ENCODE data around the gene ANO8.

The ANO8 gene

DNA sequence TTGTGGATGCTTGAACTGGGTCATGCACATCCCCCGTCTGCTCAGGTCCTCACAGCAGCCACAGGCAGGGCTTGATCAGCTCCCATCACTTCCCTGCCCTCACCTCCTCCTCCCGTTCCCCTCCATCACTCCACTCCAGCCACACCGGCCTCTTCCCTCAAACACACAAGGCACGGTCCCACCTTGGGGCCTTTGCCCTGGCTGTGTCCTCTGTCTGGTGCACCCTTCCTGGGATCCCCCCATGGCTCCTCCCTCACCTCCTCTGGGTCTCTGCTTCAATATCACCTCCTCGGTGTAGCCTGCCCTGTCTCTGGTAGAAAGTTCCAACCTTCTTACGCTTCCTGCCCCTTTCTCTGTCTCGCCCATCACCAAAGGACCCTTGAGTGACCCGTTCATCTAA lies 18.7 kb upstream of the ANO8 start:
- ChIA-PET POLR2A (no interaction called here), CTCF (interaction anchor here (1.3 kb wide), 1 partner anchor 32 kb away, joined by 3 read pairs; no protein-coding TSS in a partner anchor)
- no peaks in the 10 kb centered on the region for H3K9me3 ChIP-seq (ENCODE audit: control extremely low read depth in 1 of 5, control insufficient read depth in 4 of 5, insufficient read depth in 2 of 5, low read depth in 1 of 5, low read length in 4 of 5)
- H3K36me3 ChIP-seq (ENCODE audit: control insufficient read depth in 4 of 4, insufficient read depth in 4 of 4, low read length in 3 of 4): no peaks in the 10 kb centered on the region
- H3K27ac ChIP-seq (ENCODE audit: insufficient read depth in 1 of 2, low read depth in 1 of 2, low read length in 2 of 2, poor library complexity in 1 of 2, severe bottlenecking in 2 of 2): no peak overlapping the region
- no peaks in the 10 kb centered on the region for H3K27me3 ChIP-seq (replicated peaks in 2 of 5; ENCODE audit: control insufficient read depth in 4 of 5, insufficient read depth in 5 of 5, low read length in 4 of 5)
- H3K4me1 ChIP-seq (ENCODE audit: control extremely low read depth in 1 of 4, control insufficient read depth in 4 of 4, insufficient read depth in 4 of 4, low read length in 3 of 4): peaks cover 0 to 26% (median 20%) of the 10 kb centered on the region in 4 experiments
- no peak for DNase-seq
- WGBS (ENCODE audit: insufficient coverage): 96% methylated on average over 8 of the region's 8 CpGs
- H3K4me3 ChIP-seq (ENCODE audit: control insufficient read depth in 1 of 7, extremely low read depth in 1 of 7, insufficient read depth in 4 of 7, low read depth in 2 of 7, low read length in 6 of 7): no peak overlapping the region

DNA sequence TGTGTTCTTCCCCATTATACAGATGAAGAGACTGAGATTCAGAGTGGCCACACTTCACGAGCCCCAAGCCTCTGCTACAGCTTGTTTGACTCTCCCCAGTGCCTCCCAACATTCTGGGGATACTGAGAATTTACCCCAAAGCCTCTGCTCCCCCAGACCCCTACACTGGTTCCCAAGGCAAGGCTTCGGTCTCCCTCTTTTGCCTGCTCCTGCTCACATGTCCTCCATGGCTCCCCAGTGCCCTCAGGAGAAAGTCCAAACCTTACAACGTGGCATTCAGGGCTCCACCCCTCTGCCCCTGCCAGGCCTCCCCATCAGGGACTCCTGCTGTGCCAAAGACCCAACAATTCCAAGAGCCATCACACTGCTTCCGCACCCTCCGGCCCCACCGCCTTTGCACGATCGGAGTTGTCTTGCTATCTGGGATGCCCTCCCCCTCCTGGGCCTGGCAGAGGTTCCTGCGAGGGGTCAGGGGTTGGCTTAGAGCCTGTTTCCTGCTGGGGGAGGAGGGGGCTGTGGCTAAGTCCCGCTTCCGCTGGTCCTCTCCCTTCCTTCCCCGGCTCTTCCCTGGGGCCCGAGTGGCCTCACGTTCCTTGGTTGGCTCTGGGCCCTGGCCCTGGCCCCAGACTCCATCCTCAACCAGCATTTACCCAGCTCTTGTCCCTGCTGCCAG lies 18.1 kb upstream of the ANO8 start:
- H3K9me3 ChIP-seq (ENCODE audit: control extremely low read depth in 1 of 5, control insufficient read depth in 4 of 5, insufficient read depth in 2 of 5, low read depth in 1 of 5, low read length in 4 of 5): no peaks in the 10 kb centered on the region
- DNase-seq: no peak
- no peaks in the 10 kb centered on the region for H3K27me3 ChIP-seq (replicated peaks in 2 of 5; ENCODE audit: control insufficient read depth in 4 of 5, insufficient read depth in 5 of 5, low read length in 4 of 5)
- ChIA-PET POLR2A (no interaction called here), CTCF (interaction anchor here (1.3 kb wide), 1 partner anchor 33 kb away, joined by 3 read pairs; no protein-coding TSS in a partner anchor)
- 54% methylated on average over 6 of the region's 14 CpGs for WGBS (ENCODE audit: insufficient coverage)
- H3K27ac ChIP-seq (ENCODE audit: insufficient read depth in 1 of 2, low read depth in 1 of 2, low read length in 2 of 2, poor library complexity in 1 of 2, severe bottlenecking in 2 of 2): no peak overlapping the region
- peaks cover 0 to 33% (median 23%) of the 10 kb centered on the region in 4 experiments for H3K4me1 ChIP-seq (ENCODE audit: control extremely low read depth in 1 of 4, control insufficient read depth in 4 of 4, insufficient read depth in 4 of 4, low read length in 3 of 4)
- H3K4me3 ChIP-seq (ENCODE audit: control insufficient read depth in 1 of 7, extremely low read depth in 1 of 7, insufficient read depth in 4 of 7, low read depth in 2 of 7, low read length in 6 of 7): no peak overlapping the region
- H3K36me3 ChIP-seq (ENCODE audit: control insufficient read depth in 4 of 4, insufficient read depth in 4 of 4, low read length in 3 of 4): no peaks in the 10 kb centered on the region

DNA sequence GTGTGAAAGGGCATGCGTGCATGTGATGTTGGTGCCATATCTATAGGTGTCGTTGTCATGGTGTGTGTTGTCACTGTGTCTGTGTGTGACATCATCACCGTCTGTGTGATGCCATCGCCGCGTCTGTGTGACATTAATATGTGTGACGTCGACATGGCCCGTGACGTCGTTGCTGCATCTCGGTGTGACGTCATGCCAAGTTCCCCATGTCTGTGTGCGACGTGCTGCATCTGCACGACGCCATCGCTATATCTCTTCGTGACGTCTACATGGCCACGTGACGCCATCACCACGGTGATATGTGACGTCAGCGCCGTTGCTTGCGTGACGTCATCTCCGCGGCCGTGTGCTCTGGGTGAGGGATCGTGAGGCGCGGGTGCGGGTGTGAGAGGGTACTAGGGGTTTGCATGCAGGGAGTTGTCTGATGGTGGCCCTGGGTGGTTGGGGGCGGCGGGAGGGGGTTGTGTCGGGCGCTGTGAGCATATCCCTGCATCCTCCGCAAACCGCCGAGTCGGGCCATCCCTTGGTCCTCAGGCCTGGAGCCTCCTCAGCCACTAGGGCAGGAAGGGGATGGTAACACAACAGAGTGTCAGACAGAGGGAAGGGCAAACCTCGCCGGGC lies 17.3 kb upstream of the ANO8 start:
- no peak overlapping the region for H3K27ac ChIP-seq (ENCODE audit: insufficient read depth in 1 of 2, low read depth in 1 of 2, low read length in 2 of 2, poor library complexity in 1 of 2, severe bottlenecking in 2 of 2)
- H3K36me3 ChIP-seq (ENCODE audit: control insufficient read depth in 4 of 4, insufficient read depth in 4 of 4, low read length in 3 of 4): no peaks in the 10 kb centered on the region
- WGBS (ENCODE audit: insufficient coverage): 92% methylated on average over 27 of the region's 45 CpGs
- peak overlapping the region in 1 of 7 experiments; percentile 16 for H3K4me3 ChIP-seq (ENCODE audit: control insufficient read depth in 1 of 7, extremely low read depth in 1 of 7, insufficient read depth in 4 of 7, low read depth in 2 of 7, low read length in 6 of 7)
- peaks cover 0 to 41% (median 31%) of the 10 kb centered on the region in 4 experiments for H3K4me1 ChIP-seq (ENCODE audit: control extremely low read depth in 1 of 4, control insufficient read depth in 4 of 4, insufficient read depth in 4 of 4, low read length in 3 of 4)
- ChIA-PET CTCF (interaction anchor here (1.3 kb wide), 1 partner anchor 34 kb away, joined by 3 read pairs; no protein-coding TSS in a partner anchor), POLR2A (no interaction called here)
- DNase-seq: peak in 2 of 3 donors; percentile 31 to 35
- no peaks in the 10 kb centered on the region for H3K9me3 ChIP-seq (ENCODE audit: control extremely low read depth in 1 of 5, control insufficient read depth in 4 of 5, insufficient read depth in 2 of 5, low read depth in 1 of 5, low read length in 4 of 5)
- no peaks in the 10 kb centered on the region for H3K27me3 ChIP-seq (replicated peaks in 2 of 5; ENCODE audit: control insufficient read depth in 4 of 5, insufficient read depth in 5 of 5, low read length in 4 of 5)

GRCh38 chr19:17348700-17349099 lies 14.0 kb upstream of the ANO8 start:
- Histone ChIP-seq H3K27ac (ENCODE audit: insufficient read depth in 1 of 2, low read depth in 1 of 2, low read length in 2 of 2, poor library complexity in 1 of 2, severe bottlenecking in 2 of 2) (no peak overlapping the region), H3K27me3 (replicated peaks in 2 of 5; ENCODE audit: control insufficient read depth in 4 of 5, insufficient read depth in 5 of 5, low read length in 4 of 5) (no peaks in the 10 kb centered on the region), H3K36me3 (ENCODE audit: control insufficient read depth in 4 of 4, insufficient read depth in 4 of 4, low read length in 3 of 4) (no peaks in the 10 kb centered on the region), H3K4me1 (ENCODE audit: control extremely low read depth in 1 of 4, control insufficient read depth in 4 of 4, insufficient read depth in 4 of 4, low read length in 3 of 4) (peaks cover 0 to 44% (median 33%) of the 10 kb centered on the region in 4 experiments), H3K9me3 (ENCODE audit: control extremely low read depth in 1 of 5, control insufficient read depth in 4 of 5, insufficient read depth in 2 of 5, low read depth in 1 of 5, low read length in 4 of 5) (no peaks in the 10 kb centered on the region), H3K4me3 (ENCODE audit: control insufficient read depth in 1 of 7, extremely low read depth in 1 of 7, insufficient read depth in 4 of 7, low read depth in 2 of 7, low read length in 6 of 7) (peak overlapping the region in 2 of 7 experiments; percentile 6 to 50)
- peak in 1 of 3 donors; percentile 44 for DNase-seq
- POLR2A ChIA-PET: no interaction called here
- CTCF ChIA-PET: interaction anchor here (0.5 to 10.1 kb wide), 4 partner anchors 8 to 52 kb away, joined by 3 to 144 read pairs (median 9); no protein-coding TSS in a partner anchor
- WGBS (ENCODE audit: insufficient coverage): 7% methylated on average over 9 of the region's 12 CpGs

DNA sequence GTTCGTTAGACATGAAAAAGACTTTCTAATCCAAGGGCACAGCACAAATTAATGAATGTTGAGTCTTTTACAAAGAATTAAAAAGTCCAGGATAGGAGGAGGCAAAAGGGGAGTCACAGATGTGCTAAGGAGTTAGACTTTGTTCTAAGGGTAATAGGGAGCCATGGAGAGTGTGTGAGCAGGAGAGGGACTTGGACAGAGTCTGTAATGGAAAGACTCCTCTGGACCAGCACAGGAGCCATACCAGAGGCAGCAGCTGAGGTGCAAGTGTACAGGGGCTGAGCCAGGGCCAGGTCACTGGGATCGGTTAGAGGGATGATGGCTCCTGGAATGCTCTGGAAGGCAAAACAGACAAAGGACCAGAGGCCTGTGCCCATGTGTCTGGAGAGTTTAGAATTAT lies 13.2 kb upstream of the ANO8 start:
- Histone ChIP-seq H3K4me3 (ENCODE audit: control insufficient read depth in 1 of 7, extremely low read depth in 1 of 7, insufficient read depth in 4 of 7, low read depth in 2 of 7, low read length in 6 of 7) (no peak overlapping the region), H3K9me3 (ENCODE audit: control extremely low read depth in 1 of 5, control insufficient read depth in 4 of 5, insufficient read depth in 2 of 5, low read depth in 1 of 5, low read length in 4 of 5) (no peaks in the 10 kb centered on the region), H3K4me1 (ENCODE audit: control extremely low read depth in 1 of 4, control insufficient read depth in 4 of 4, insufficient read depth in 4 of 4, low read length in 3 of 4) (peaks cover 0 to 40% (median 30%) of the 10 kb centered on the region in 4 experiments), H3K27ac (ENCODE audit: insufficient read depth in 1 of 2, low read depth in 1 of 2, low read length in 2 of 2, poor library complexity in 1 of 2, severe bottlenecking in 2 of 2) (no peak overlapping the region), H3K27me3 (replicated peaks in 2 of 5; ENCODE audit: control insufficient read depth in 4 of 5, insufficient read depth in 5 of 5, low read length in 4 of 5) (no peaks in the 10 kb centered on the region), H3K36me3 (ENCODE audit: control insufficient read depth in 4 of 4, insufficient read depth in 4 of 4, low read length in 3 of 4) (no peaks in the 10 kb centered on the region)
- ChIA-PET POLR2A (interaction anchor here (0.6 kb wide), 1 partner anchor 56 kb away, joined by 4 read pairs; no protein-coding TSS in a partner anchor), CTCF (interaction anchor here (1.0 to 10.1 kb wide), 8 partner anchors 9 to 41 kb away, joined by 3 to 144 read pairs (median 4); no protein-coding TSS in a partner anchor)
- whole genome bisulfite sequencing (ENCODE audit: insufficient coverage): 20% methylated on average over 1 of the region's 2 CpGs
- no peak for DNase-seq

DNA sequence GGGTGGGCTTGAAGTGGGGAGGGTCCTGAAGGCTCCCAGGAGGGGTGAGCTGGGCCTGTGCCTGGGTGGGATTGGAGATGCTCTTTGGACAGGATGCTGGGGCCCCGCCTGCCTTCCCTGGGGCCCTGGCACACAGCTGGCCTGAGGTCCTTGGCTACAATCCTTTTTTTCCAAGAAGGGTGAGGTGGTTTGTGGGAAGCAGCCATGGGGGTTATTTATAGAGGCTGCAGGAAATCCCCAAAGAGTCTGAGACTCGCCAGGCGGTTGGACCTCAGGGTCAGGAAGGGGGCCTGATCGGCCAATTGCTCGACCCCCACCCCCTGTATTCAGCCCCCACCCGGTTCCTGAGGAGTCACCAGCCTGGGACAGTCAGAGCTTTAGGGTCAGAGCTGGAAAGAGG lies 12.7 kb upstream of the ANO8 start:
- no peaks in the 10 kb centered on the region for H3K36me3 ChIP-seq (ENCODE audit: control insufficient read depth in 4 of 4, insufficient read depth in 4 of 4, low read length in 3 of 4)
- no peak overlapping the region for H3K4me3 ChIP-seq (ENCODE audit: control insufficient read depth in 1 of 7, extremely low read depth in 1 of 7, insufficient read depth in 4 of 7, low read depth in 2 of 7, low read length in 6 of 7)
- ChIA-PET CTCF (interaction anchor here (1.0 to 10.1 kb wide), 11 partner anchors 10 to 42 kb away, joined by 3 to 144 read pairs (median 4); no protein-coding TSS in a partner anchor), POLR2A (interaction anchor here (0.6 kb wide), 1 partner anchor 20 kb away, joined by 3 read pairs; no protein-coding TSS in a partner anchor)
- H3K27ac ChIP-seq (ENCODE audit: insufficient read depth in 1 of 2, low read depth in 1 of 2, low read length in 2 of 2, poor library complexity in 1 of 2, severe bottlenecking in 2 of 2): no peak overlapping the region
- DNase-seq: no peak
- whole genome bisulfite sequencing (ENCODE audit: insufficient coverage): 13% methylated on average over 4 of the region's 6 CpGs
- H3K4me1 ChIP-seq (ENCODE audit: control extremely low read depth in 1 of 4, control insufficient read depth in 4 of 4, insufficient read depth in 4 of 4, low read length in 3 of 4): peaks cover 0 to 35% (median 29%) of the 10 kb centered on the region in 4 experiments
- H3K27me3 ChIP-seq (replicated peaks in 2 of 5; ENCODE audit: control insufficient read depth in 4 of 5, insufficient read depth in 5 of 5, low read length in 4 of 5): no peaks in the 10 kb centered on the region
- no peaks in the 10 kb centered on the region for H3K9me3 ChIP-seq (ENCODE audit: control extremely low read depth in 1 of 5, control insufficient read depth in 4 of 5, insufficient read depth in 2 of 5, low read depth in 1 of 5, low read length in 4 of 5)

Data from common myeloid progenitor, CD34-positive (primary cell).